ENCODE data around the gene NR2F1-AS1.
A peak's percentile ranks its signal among the peaks of the same experiment; 100 is the strongest.
"Not testable (repeated sequence)": the region's sequence is repeated elsewhere in the genome, so short reads cannot be mapped to it uniquely, and the experiment has no call there.

Gene NR2F1-AS1

GRCh38 chr5:93566091-93566490 is 14.9 kb downstream of the NR2F1-AS1 start:
- Histone ChIP-seq H3K27me3 (ENCODE audit: control insufficient read depth, insufficient read depth, low read length) (no peaks in the 10 kb centered on the region), H3K9ac (ENCODE audit: low read length) (no peak overlapping the region)

DNA sequence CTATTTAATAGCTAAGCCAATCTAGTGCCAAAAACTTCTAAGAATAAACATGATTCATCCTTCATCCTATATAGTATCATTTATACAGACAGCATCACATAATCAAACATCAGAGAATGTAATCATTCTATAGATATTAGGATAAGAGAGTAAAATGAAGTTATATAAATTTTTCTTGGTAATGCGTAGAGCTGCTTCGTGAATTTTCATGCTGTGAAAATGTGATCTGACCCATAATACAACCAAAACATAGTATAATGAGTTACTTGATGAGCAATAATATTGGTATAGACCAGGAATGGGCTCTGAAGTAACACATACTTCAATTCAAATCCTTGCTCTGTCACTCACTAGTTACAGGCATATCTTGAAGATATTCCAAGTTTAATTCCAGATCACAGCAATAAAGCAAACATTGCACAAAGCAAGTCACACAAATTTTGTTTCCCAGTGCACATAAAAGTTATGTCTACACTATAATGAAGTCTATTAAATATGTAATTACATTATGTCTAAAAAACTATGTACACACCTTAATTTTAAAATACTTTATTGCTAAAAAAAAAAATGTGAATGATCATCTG is 23.9 kb downstream of the NR2F1-AS1 start:
- no peak overlapping the region for H3K4me3 ChIP-seq (ENCODE audit: low read length)
- H3K27ac ChIP-seq (ENCODE audit: low read depth, low read length), result no peak overlapping the region
- H3K9ac ChIP-seq (ENCODE audit: low read length), result no peak overlapping the region
- no peaks in the 10 kb centered on the region for H3K36me3 ChIP-seq (ENCODE audit: control insufficient read depth, insufficient read depth, low read length)
- H3K27me3 ChIP-seq (ENCODE audit: control insufficient read depth, insufficient read depth, low read length), result no peaks in the 10 kb centered on the region
- H3K4me1 ChIP-seq (ENCODE audit: control insufficient read depth, insufficient read depth, low read length), result no peaks in the 10 kb centered on the region

More at GRCh38 chr5:93566091-93566490, 14.9 kb downstream of the NR2F1-AS1 start:
- Histone ChIP-seq H3K36me3 (ENCODE audit: control insufficient read depth, insufficient read depth, low read length) (no peaks in the 10 kb centered on the region), H3K27ac (ENCODE audit: low read depth, low read length) (no peak overlapping the region), H3K4me1 (ENCODE audit: control insufficient read depth, insufficient read depth, low read length) (no peaks in the 10 kb centered on the region), H3K4me3 (ENCODE audit: low read length) (no peak overlapping the region)

DNA sequence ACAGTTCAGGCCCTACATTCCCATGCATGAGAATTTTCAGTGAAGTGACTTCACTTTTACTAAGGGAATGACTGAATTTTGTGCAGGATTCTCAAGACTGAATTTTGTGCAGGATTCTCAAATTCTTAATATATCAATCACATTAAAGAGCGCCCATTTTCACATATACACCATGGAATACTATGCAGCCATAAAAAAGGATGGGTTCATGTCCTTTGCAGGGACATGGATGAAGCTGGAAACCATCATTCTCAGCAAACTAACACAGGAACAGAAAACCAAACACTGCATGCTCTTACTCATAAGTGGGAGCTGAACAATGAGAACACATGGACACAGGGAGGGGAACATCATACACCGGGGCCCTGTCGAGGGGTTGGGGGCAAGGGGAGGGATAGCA is 31.4 kb downstream of the NR2F1-AS1 start:
- H3K9ac ChIP-seq (ENCODE audit: low read length); H3K36me3 ChIP-seq (ENCODE audit: control insufficient read depth, insufficient read depth, low read length); H3K4me3 ChIP-seq (ENCODE audit: low read length); H3K4me1 ChIP-seq (ENCODE audit: control insufficient read depth, insufficient read depth, low read length); H3K27me3 ChIP-seq (ENCODE audit: control insufficient read depth, insufficient read depth, low read length); H3K27ac ChIP-seq (ENCODE audit: low read depth, low read length): not testable (repeated sequence)

GRCh38 chr5:93545872-93546271 is 35.1 kb downstream of the NR2F1-AS1 start:
- H3K27ac ChIP-seq (ENCODE audit: low read depth, low read length), result no peak overlapping the region
- no peaks in the 10 kb centered on the region for H3K36me3 ChIP-seq (ENCODE audit: control insufficient read depth, insufficient read depth, low read length)
- no peaks in the 10 kb centered on the region for H3K27me3 ChIP-seq (ENCODE audit: control insufficient read depth, insufficient read depth, low read length)
- no peaks in the 10 kb centered on the region for H3K4me1 ChIP-seq (ENCODE audit: control insufficient read depth, insufficient read depth, low read length)
- no peak overlapping the region for H3K4me3 ChIP-seq (ENCODE audit: low read length)
- H3K9ac ChIP-seq (ENCODE audit: low read length), result no peak overlapping the region

- no peaks in the 10 kb centered on the region for H3K27me3 ChIP-seq (ENCODE audit: control insufficient read depth, insufficient read depth, low read length)
- H3K4me3 ChIP-seq (ENCODE audit: low read length), result no peak overlapping the region
- H3K9ac ChIP-seq (ENCODE audit: low read length), result no peak overlapping the region
- peak overlapping the region; percentile 22 for H3K27ac ChIP-seq (ENCODE audit: low read depth, low read length)
- H3K4me1 ChIP-seq (ENCODE audit: control insufficient read depth, insufficient read depth, low read length), result peaks cover 7% of the 10 kb centered on the region
- H3K36me3 ChIP-seq (ENCODE audit: control insufficient read depth, insufficient read depth, low read length), result no peaks in the 10 kb centered on the region
Observed at GRCh38 chr5:93532370-93532769, 48.6 kb downstream of the NR2F1-AS1 start.

DNA sequence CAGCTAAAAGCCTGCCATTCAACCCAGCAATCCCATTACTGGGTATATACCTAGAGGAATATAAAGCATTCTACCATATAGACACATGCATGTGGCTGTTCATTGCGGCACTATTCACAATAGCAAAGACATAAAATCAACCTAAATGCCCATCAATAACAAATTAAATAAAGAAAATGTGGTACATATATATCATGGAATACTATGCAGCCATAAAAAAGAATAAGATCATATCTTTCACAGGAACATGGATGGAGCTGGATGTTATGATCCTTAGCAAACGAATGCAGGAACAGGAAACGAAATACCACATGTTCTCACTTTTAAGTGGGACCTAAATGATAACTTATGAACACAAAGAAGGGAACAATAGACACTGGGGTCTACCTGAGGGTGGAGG is 59.2 kb downstream of the NR2F1-AS1 start:
- not testable (repeated sequence) for H3K27ac ChIP-seq (ENCODE audit: low read depth, low read length); H3K9ac ChIP-seq (ENCODE audit: low read length); H3K4me3 ChIP-seq (ENCODE audit: low read length); H3K27me3 ChIP-seq (ENCODE audit: control insufficient read depth, insufficient read depth, low read length); H3K4me1 ChIP-seq (ENCODE audit: control insufficient read depth, insufficient read depth, low read length); H3K36me3 ChIP-seq (ENCODE audit: control insufficient read depth, insufficient read depth, low read length)

- H3K27me3 ChIP-seq (ENCODE audit: control insufficient read depth, insufficient read depth, low read length), result no peaks in the 10 kb centered on the region
- H3K4me1 ChIP-seq (ENCODE audit: control insufficient read depth, insufficient read depth, low read length), result no peaks in the 10 kb centered on the region
- no peak overlapping the region for H3K4me3 ChIP-seq (ENCODE audit: low read length)
- no peak overlapping the region for H3K9ac ChIP-seq (ENCODE audit: low read length)
- H3K27ac ChIP-seq (ENCODE audit: low read depth, low read length), result no peak overlapping the region
- no peaks in the 10 kb centered on the region for H3K36me3 ChIP-seq (ENCODE audit: control insufficient read depth, insufficient read depth, low read length)
Observed at GRCh38 chr5:93519740-93520139, 61.3 kb downstream of the NR2F1-AS1 start.

- no peaks in the 10 kb centered on the region for H3K27me3 ChIP-seq (ENCODE audit: control insufficient read depth, insufficient read depth, low read length)
- H3K27ac ChIP-seq (ENCODE audit: low read depth, low read length), result no peak overlapping the region
- H3K9ac ChIP-seq (ENCODE audit: low read length), result no peak overlapping the region
- no peak overlapping the region for H3K4me3 ChIP-seq (ENCODE audit: low read length)
- no peaks in the 10 kb centered on the region for H3K4me1 ChIP-seq (ENCODE audit: control insufficient read depth, insufficient read depth, low read length)
- no peaks in the 10 kb centered on the region for H3K36me3 ChIP-seq (ENCODE audit: control insufficient read depth, insufficient read depth, low read length)
Observed at GRCh38 chr5:93517828-93518227, 63.2 kb downstream of the NR2F1-AS1 start.

DNA sequence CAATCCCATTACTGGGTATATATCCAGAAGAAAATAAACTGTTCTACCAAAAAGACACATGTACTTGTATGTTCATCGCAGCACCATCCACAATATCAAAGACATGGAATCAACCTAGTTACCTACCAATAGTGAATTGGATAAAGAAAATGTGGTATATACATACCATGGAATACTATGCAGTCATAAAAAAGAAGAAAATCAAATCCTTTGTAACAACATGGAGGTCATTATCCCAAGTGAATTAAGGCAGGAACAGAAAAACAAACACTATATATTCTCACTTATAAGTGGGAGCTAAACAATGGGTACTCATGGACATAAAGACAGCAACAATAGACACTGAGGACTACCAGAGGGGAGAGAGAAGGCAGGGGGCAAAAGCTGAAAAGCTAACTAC is 67.7 kb downstream of the NR2F1-AS1 start:
- no peaks in the 10 kb centered on the region for H3K36me3 ChIP-seq (ENCODE audit: control insufficient read depth, insufficient read depth, low read length)
- H3K4me1 ChIP-seq (ENCODE audit: control insufficient read depth, insufficient read depth, low read length), result no peaks in the 10 kb centered on the region
- no peak overlapping the region for H3K27ac ChIP-seq (ENCODE audit: low read depth, low read length)

DNA sequence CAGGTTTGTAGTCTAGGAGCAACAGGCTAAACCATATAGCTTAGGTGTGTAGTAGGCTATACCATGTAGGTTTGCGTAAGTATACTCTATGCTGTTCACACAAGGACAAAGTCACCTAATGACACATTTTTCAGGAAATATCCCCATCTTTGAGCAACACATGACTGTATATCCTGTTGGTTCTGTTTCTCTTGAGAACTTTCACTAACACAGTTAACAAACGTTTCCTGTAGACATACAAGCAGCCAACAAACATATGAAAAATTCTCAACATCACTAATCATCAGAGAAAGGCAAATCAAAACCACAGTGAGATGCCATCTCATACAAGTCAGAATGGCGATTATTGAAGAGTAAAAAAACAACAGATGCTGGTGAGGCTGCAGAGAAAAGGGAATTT is 68.2 kb downstream of the NR2F1-AS1 start:
- H3K4me1 ChIP-seq (ENCODE audit: control insufficient read depth, insufficient read depth, low read length), result no peaks in the 10 kb centered on the region
- H3K9ac ChIP-seq (ENCODE audit: low read length), result no peak overlapping the region
- no peaks in the 10 kb centered on the region for H3K36me3 ChIP-seq (ENCODE audit: control insufficient read depth, insufficient read depth, low read length)
- H3K27ac ChIP-seq (ENCODE audit: low read depth, low read length), result no peak overlapping the region
- no peaks in the 10 kb centered on the region for H3K27me3 ChIP-seq (ENCODE audit: control insufficient read depth, insufficient read depth, low read length)
- no peak overlapping the region for H3K4me3 ChIP-seq (ENCODE audit: low read length)

More for the DNA sequence above, 67.7 kb downstream of the NR2F1-AS1 start:
- no peak overlapping the region for H3K9ac ChIP-seq (ENCODE audit: low read length)
- no peak overlapping the region for H3K4me3 ChIP-seq (ENCODE audit: low read length)
- no peaks in the 10 kb centered on the region for H3K27me3 ChIP-seq (ENCODE audit: control insufficient read depth, insufficient read depth, low read length)

DNA sequence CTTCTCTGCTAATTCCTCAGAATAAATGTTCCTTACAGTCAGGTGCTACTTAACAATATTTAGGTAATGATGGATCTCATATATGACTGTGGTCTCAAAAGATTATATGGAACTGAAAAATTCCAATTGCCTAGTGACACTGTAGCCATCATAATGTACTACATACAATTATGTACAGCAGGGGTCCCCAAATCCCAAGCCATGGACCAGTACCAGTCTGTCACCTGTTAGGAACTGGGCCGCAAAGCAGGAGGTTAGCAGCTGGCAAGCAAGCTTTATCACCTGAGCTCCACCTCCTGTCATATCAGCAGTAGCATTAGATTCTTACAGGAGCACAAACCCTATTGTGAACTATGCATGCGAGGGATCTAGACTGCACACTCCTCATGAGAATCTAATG is 69.6 kb downstream of the NR2F1-AS1 start:
- no peaks in the 10 kb centered on the region for H3K27me3 ChIP-seq (ENCODE audit: control insufficient read depth, insufficient read depth, low read length)
- H3K4me1 ChIP-seq (ENCODE audit: control insufficient read depth, insufficient read depth, low read length), result no peaks in the 10 kb centered on the region
- no peak overlapping the region for H3K9ac ChIP-seq (ENCODE audit: low read length)
- no peaks in the 10 kb centered on the region for H3K36me3 ChIP-seq (ENCODE audit: control insufficient read depth, insufficient read depth, low read length)
- no peak overlapping the region for H3K4me3 ChIP-seq (ENCODE audit: low read length)
- no peak overlapping the region for H3K27ac ChIP-seq (ENCODE audit: low read depth, low read length)

DNA sequence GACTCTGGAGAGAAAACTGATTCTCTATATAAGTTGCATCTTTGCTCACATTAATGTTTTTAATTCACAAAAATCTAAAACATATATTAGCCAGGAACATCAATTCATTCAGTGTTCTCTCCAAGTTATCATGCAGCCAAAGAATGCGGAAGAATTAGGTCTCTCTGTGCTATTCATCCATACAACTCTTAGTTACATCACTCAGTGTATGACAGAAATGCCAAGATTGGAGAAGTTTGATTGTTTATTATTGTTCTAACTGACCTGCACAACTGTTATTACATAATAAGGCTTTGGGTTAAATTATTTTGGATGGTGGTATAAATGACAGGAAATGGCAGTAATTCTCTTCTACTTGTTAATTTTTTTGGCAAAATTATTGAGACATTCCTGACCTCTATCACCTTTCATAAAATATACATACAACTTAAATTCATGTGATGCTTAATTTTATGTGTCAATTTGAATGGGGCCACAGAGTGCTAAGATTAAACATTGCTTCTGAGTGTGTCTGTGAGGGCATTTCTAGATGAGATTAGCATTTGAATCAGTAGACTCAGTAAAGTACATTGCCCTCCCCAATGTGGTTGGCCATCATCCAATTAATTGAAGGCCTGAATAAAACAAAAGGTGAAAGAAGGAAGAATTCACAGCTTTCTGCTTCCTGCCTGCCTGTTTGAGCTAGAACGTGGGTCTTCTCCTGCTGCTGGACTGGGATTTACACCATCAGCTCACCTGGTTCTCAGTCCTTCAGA is 70.2 kb downstream of the NR2F1-AS1 start:
- Histone ChIP-seq H3K27me3 (ENCODE audit: control insufficient read depth, insufficient read depth, low read length) (no peaks in the 10 kb centered on the region), H3K4me1 (ENCODE audit: control insufficient read depth, insufficient read depth, low read length) (no peaks in the 10 kb centered on the region), H3K9ac (ENCODE audit: low read length) (no peak overlapping the region), H3K27ac (ENCODE audit: low read depth, low read length) (no peak overlapping the region), H3K36me3 (ENCODE audit: control insufficient read depth, insufficient read depth, low read length) (no peaks in the 10 kb centered on the region), H3K4me3 (ENCODE audit: low read length) (no peak overlapping the region)

DNA sequence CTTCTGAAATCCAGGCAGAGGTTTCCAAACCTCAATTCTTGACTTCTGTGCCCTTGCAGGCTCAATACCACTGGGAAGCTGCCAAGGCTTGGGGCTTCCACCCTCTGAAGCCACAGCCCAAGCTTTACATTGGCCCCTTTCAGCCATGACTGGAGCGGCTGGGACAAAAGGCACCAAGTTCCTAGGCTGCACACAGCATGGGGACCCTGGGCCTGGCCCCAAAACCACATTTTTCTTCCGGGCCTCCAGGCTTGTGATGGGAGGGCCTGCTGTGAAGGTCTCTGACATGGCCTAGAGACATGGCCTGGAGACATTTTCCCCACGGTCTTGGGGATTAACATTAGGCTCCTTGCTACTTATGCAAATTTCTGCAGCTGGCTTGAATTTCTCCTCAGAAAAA is 75.5 kb downstream of the NR2F1-AS1 start:
- not testable (repeated sequence) for H3K27me3 ChIP-seq (ENCODE audit: control insufficient read depth, insufficient read depth, low read length); H3K4me1 ChIP-seq (ENCODE audit: control insufficient read depth, insufficient read depth, low read length); H3K36me3 ChIP-seq (ENCODE audit: control insufficient read depth, insufficient read depth, low read length); H3K4me3 ChIP-seq (ENCODE audit: low read length); H3K9ac ChIP-seq (ENCODE audit: low read length); H3K27ac ChIP-seq (ENCODE audit: low read depth, low read length)
